ENCODE results near the gene CIB2.

DNA sequence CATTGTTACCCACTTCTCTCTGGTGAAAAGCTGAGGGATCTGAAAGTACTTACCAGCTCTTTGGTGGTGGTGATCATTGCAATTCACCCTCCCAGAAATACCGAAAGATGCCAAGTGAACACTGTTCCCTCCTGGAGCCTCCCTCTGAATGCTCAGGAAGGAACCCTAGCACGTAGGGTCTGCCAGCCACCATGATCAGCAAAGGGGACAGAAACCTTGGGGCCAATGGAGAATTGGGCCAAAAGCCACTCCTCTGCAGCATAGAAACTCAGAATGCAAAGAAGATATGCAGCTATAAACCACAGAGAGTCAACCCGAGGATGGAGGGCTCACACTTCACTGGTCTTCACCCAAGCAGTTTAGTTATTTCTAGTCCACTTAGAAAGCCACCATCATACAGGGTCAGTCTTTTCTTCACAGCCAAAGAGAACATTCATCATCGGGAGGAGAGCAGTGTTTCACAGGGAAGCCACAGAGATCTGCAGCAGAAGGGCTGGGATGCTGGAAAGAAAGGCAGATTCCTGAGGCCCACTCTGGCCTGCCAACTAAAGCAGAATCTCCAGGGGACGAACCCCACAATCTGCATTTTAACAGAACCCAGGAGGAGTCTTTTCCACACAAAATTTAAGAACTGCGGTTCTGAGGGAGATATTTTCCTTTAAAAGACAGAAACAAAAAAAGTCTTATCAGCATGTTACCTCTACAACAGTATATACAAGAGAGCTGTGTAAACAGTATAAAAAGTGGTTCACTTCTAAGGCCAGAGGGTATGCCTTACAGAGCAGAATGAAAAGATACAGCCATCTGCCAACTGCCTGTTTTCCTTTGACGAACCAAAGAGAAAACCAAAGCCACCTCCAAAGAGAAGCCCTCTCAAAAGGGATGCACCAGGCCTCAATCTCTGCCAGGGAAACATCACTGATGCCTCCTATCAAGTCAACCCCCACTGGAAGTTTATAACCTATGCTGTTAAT lies 65.0 kb downstream of the CIB2 start:
- TF ChIP-seq EZH2 (IDR thresholded peaks at IDR 0.05; ENCODE audit: low read depth): no peak
- TF ChIP-seq, protein P1, sequence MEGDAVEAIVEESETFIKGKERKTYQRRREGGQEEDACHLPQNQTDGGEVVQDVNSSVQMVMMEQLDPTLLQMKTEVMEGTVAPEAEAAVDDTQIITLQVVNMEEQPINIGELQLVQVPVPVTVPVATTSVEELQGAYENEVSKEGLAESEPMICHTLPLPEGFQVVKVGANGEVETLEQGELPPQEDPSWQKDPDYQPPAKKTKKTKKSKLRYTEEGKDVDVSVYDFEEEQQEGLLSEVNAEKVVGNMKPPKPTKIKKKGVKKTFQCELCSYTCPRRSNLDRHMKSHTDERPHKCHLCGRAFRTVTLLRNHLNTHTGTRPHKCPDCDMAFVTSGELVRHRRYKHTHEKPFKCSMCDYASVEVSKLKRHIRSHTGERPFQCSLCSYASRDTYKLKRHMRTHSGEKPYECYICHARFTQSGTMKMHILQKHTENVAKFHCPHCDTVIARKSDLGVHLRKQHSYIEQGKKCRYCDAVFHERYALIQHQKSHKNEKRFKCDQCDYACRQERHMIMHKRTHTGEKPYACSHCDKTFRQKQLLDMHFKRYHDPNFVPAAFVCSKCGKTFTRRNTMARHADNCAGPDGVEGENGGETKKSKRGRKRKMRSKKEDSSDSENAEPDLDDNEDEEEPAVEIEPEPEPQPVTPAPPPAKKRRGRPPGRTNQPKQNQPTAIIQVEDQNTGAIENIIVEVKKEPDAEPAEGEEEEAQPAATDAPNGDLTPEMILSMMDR (conservative IDR thresholded peaks at IDR 0.05): no peak

Data from PC-9 (cell line).